DMS114 treated with DMSO at 0.1 percent for 48 hours (cell line): ENCODE data around the gene FGF8.

Experiments used
- DNase-seq: peaks from one replicate; lab custom pipeline; 2025; ENCODE audit not compliant: unreplicated experiment; lab: John Stamatoyannopoulos, UW

The FGF8 gene

GRCh38 chr10:101782811-101783735 is 7.2 kb upstream of the FGF8 start, which contains the start of gene NPM3:
Gene NPM3, minus strand, starts transcription at chr10:101783446. Its CDS starts 56 bp downstream, at chr10:101783390.
- DNase-seq: peak; percentile 89

- no peak for DNase-seq
These were observed 6.3 kb upstream of the FGF8 start for GRCh38 chr10:101781984-101782810.

- no peak for DNase-seq
These were observed 5.7 kb upstream of the FGF8 start for GRCh38 chr10:101781655-101781983.

GRCh38 chr10:101780818-101781654 is 5.1 kb upstream of the FGF8 start:
- DNase-seq: peak; percentile 62

DNA sequence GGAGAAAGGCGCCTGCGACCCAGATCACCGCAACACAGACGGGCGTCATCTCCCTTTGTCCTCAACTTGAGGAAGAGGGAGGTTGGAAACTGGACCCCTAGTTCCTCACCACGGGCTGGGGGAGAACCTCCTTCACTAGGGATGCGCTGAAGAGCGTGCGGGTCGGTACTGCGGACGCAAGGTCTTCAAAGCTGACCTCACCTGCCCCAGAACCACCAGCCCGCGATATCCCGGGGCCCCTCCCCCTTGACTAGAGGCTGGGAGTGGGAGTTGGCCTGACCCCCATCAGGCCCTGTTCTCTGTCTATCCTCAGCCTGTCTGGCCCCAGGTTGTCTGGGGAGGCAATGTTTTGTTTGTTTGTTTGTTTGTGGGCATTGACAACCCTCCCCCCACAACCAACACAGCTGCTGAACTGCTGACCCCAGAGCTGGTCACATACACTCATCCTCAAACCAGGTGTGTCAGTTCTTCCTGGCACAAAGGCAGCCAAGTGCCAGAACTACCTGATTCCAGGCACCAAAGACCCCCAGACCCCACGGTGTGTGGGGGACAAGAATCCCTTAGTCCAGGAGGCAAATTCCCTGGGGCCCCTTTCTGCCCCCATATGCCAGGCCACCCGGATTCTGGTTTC is 4.4 kb upstream of the FGF8 start:
- DNase-seq: no peak

DNA sequence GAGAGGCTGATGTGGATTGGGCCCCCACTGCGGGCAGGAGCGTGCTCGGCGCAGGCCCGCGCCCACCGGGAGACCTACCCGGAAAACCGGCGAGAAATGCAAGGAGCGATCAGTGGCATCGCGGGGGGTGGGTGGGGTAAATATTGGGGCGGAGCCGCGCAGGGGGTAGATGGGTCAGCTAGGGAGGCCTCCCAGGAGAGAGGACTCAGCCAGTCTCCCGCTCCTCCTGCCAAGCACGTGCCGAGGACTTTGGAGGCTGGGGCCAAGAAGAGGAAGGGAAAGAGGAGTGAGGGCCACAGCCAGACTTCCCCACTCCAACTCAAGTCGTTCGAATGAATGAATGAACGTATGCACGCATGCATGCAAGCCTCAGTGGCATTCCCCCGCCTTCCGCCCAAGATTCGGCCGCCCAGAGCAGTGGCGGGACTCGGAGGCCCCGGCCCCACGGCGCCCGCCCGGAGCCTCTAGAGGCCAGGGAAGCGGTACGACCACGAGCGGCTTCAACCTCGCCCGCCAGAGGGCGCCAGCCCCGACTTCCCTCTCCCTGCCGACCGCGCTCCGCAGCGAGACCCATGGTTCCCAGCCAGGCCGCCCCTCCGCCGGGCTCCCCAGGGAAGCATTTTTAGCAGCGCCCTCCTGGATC is 3.8 kb upstream of the FGF8 start:
- no peak for DNase-seq

GRCh38 chr10:101778781-101779543 is 3.0 kb upstream of the FGF8 start:
- no peak for DNase-seq

- no peak for DNase-seq
These were observed 2.4 kb upstream of the FGF8 start for GRCh38 chr10:101778151-101778780.

GRCh38 chr10:101777619-101778145 is 1.8 kb upstream of the FGF8 start:
- no peak for DNase-seq

- DNase-seq: no peak
These were observed 375 bp upstream of the FGF8 start for GRCh38 chr10:101776161-101776817.

DNA sequence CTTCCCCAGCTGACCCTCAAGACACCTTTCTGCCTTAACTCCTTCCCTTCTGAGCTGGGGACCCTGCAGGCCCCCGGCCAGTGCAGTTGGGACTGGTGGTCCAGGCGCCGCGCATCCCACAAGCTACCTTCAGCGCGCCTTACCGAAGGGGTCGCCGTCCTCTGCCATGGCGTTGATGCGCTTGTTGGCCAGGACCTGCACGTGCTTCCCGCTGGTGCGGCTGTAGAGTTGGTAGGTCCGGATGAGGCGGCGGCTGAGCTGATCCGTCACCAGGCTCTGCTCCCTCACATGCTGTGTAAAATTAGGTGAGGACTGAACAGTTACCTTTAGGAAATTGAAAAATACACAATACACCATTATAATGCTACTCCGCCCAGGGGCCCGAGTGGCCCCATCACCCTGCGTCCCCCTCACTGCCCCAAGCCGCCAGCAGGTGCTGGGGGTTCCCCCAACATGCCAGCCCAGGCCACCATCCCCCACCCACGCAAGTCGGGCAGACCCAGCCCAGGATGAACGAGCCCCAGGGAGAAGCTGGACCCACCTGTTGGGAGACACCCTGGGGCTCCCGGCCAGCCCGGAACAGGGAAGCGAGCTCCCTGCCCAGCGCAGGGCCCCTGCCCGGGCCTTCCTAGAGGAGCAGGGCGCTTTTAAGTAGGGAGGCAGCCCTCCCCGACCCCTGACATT is 1.2 kb downstream of the FGF8 start:
- no peak for DNase-seq

- DNase-seq: no peak
These were observed 1.9 kb downstream of the FGF8 start for GRCh38 chr10:101773923-101774588.

GRCh38 chr10:101772895-101773761 is 2.8 kb downstream of the FGF8 start:
- no peak for DNase-seq

DNA sequence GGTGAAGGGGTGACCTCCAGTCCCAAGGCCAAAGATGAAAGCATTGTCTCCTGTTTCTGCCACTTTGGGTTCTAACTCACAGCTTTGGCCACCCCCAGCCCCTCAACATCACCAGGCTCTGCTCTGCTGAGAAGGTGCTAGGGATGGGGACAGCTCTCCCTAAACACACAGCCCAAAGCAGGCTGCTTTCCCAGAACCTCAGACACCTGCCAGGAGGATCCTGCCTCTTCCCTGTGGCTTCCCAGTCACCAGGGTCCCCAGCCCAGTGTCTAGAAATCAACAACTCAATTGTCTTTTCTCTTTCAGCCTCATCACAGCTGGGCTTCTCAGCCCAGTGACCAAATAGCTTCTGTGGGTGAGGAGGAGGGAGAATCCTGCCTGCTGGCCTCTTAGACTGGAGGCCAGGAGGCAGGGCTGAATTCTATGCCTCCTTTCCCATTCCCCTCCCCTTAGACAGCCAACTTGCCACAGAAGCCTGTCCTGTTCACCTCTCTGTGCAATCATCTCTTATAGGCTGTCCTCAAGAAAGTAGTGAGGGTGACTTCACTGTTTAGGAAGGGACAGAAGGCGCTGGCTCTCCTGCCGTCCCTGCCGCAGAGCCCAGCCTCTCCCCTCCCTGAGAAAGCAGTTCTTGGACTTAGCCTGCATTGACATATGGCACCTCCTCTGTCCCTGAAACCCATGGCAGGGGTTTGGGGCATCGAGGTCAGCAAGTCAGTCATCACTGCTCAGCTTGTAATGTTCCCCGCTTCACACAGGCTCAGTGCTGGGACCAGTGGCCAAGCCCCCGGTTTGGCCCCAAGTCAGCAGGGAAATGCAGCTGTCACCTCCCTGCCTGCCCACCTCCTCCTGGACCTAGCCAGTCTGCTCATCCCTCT is 3.7 kb downstream of the FGF8 start:
- DNase-seq: no peak

- no peak for DNase-seq
These were observed 4.5 kb downstream of the FGF8 start for GRCh38 chr10:101771380-101771779.
